Testis (tissue), 3 donors: ENCODE measurements around the gene FRAS1. TPM values are rescaled to one million over a fixed set of nuclear protein-coding genes. Genes with fewer than 3 reads are reported as not detected.
"Not testable (repeated sequence)": the region's sequence is repeated elsewhere in the genome, so short reads cannot be mapped to it uniquely, and the experiment has no call there.

ENCODE experiments used
- DNase-seq: peaks from one replicate; pipeline ENCODE4 v3.0.0-alpha.2; 2019
- H3K27ac ChIP-seq, 2 donors: fragments of 200-600 bp; sonication (generic); one replicate each; pipeline ENCODE4 v1.5.1; 2019
- H3K27me3 ChIP-seq: fragments of 200-600 bp; sonication (generic); one replicate; pipeline ENCODE4 v1.5.1; 2019
- H3K36me3 ChIP-seq: fragments of 200-600 bp; sonication (generic); one replicate; pipeline ENCODE4 v1.5.1; 2017; ENCODE audit warnings: low read depth; ENCODE audit errors: missing control alignments
- H3K4me1 ChIP-seq: fragments of 200-600 bp; sonication (generic); one replicate; pipeline ENCODE4 v1.5.1; 2019
- H3K4me3 ChIP-seq, 2 donors: fragments of 200-600 bp; sonication (generic); one replicate each; pipeline ENCODE4 v1.5.1; 2017 to 2019
- H3K9me3 ChIP-seq: fragments of 200-600 bp; sonication (generic); one replicate; pipeline ENCODE4 v1.5.1; 2017
- POLR2A ChIP-seq: fragments of 450-650 bp; IDR thresholded peaks from one replicate; pipeline ENCODE4 v1.6.1; 2017; ENCODE audit warnings: antibody characterized with exemption, mild to moderate bottlenecking, moderate library complexity
- WGBS, 2 donors: methylation state at CpG; one replicate each; pipeline ENCODE4 v1.1.5; 2018; 5-methylcytosine and 5-hydroxymethylcytosine counted together
- intact Hi-C: fragments of 100-400 bp; cut with DNase I; formaldehyde crosslinking; loops from one replicate; pipeline ENCODE4 v1.15.1; 2023; ENCODE audit warnings: low total_unique reads
- polyA plus RNA-seq: library from polyadenylated mRNA; stranded (reverse); fragments of 350-450 nt; fragmentation: Illumina TruSeq; extraction: RNeasy Lipid Tissue Mini Kit (QIAGEN cat#74804); gene quantifications from one replicate; pipeline ENCODE4 v1.2.3, GENCODE V29; 2014; ENCODE audit warnings: low read depth, low replicate concordance; ENCODE audit not compliant: insufficient read depth
- total RNA-seq, 2 donors: library from RNA; depleted of rRNA; stranded (reverse); fragments of >200 nt; gene quantifications; one replicate each; pipeline ENCODE4 v1.2.3, GENCODE V29; 2016
- TF ChIP-seq, protein P1 (sequence below), 3 experiments: fragments of 450-650 bp in 2 of 3; fragments of 200-600 bp in 1 of 3; sonication (generic) in 1 of 3; IDR thresholded peaks; one replicate each; pipeline ENCODE4 v1.5.1; 2016 to 2019; ENCODE audit warnings: antibody characterized with exemption in 3 of 3, mild to moderate bottlenecking in 2 of 3, moderate library complexity in 1 of 3

Gene FRAS1
- total and polyA plus RNA-seq, 3 donors from 2014 or later: 2.2 to 3.7 (median 3.5) TPM

DNA sequence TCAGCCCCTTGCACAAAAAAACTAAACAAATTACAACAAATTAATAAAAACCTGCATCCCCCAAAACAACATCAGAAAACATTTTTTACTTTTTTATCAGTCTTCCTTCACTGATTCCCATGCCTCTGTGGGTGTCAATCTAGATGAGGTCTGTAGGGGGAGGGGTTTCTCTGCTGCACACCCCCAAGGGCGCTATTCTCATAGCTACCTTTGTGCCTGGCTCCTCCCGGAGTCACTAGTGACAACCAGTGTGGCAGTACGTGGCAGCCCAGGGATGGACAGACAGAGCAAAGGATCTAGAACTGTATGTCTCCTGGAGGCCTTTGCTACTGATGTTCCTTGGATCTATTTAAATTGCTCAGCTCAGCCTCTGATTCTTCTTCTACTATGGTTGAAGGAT, 266.3 kb downstream of the FRAS1 start:
- H3K27ac ChIP-seq: no peak overlapping the region
- no peak overlapping the region for H3K4me3 ChIP-seq

DNA sequence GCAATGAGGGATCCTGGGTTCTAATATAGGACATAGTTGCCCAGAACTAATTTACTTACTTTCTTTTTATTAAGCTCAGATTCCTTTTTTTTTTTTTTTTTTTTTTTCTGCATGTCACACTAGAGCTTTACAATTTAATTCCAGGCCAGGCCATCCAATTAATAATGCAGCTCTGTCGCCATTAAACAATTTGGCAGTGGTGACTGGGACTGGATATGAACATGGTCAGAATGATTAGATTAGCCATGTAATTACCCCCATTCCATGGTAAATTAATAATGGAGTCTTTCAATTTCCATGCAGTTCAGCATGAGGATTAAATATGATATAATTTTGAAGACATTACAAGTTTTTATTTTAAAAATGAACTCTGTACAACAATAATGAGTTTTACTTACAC, 267.5 kb downstream of the FRAS1 start:
- 78 to 90% methylated on average over 1 of the region's 1 CpG for WGBS, 2 donors
- no peaks in the 10 kb centered on the region for H3K9me3 ChIP-seq
- H3K4me1 ChIP-seq: no peaks in the 10 kb centered on the region
- no peaks in the 10 kb centered on the region for H3K36me3 ChIP-seq
- no peaks in the 10 kb centered on the region for H3K27me3 ChIP-seq
- no peak for TF ChIP-seq POLR2A
- TF ChIP-seq, protein P1, sequence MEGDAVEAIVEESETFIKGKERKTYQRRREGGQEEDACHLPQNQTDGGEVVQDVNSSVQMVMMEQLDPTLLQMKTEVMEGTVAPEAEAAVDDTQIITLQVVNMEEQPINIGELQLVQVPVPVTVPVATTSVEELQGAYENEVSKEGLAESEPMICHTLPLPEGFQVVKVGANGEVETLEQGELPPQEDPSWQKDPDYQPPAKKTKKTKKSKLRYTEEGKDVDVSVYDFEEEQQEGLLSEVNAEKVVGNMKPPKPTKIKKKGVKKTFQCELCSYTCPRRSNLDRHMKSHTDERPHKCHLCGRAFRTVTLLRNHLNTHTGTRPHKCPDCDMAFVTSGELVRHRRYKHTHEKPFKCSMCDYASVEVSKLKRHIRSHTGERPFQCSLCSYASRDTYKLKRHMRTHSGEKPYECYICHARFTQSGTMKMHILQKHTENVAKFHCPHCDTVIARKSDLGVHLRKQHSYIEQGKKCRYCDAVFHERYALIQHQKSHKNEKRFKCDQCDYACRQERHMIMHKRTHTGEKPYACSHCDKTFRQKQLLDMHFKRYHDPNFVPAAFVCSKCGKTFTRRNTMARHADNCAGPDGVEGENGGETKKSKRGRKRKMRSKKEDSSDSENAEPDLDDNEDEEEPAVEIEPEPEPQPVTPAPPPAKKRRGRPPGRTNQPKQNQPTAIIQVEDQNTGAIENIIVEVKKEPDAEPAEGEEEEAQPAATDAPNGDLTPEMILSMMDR (IDR thresholded peaks at IDR 0.05): no peak
- intact Hi-C loops: no loop called here
- DNase-seq: no peak
- no peak overlapping the region for H3K4me3 ChIP-seq
- H3K27ac ChIP-seq: no peak overlapping the region

More for the DNA sequence above, 266.3 kb downstream of the FRAS1 start:
- Histone ChIP-seq H3K9me3 (no peaks in the 10 kb centered on the region), H3K27me3 (no peaks in the 10 kb centered on the region), H3K4me1 (no peaks in the 10 kb centered on the region), H3K36me3 (no peaks in the 10 kb centered on the region)
- DNase-seq: no peak
- intact Hi-C loops: no loop called here
- 85 to 87% methylated on average over 3 of the region's 3 CpGs for WGBS, 2 donors
- no peak for TF ChIP-seq POLR2A
- TF ChIP-seq, protein P1 (IDR thresholded peaks at IDR 0.05): no peak

DNA sequence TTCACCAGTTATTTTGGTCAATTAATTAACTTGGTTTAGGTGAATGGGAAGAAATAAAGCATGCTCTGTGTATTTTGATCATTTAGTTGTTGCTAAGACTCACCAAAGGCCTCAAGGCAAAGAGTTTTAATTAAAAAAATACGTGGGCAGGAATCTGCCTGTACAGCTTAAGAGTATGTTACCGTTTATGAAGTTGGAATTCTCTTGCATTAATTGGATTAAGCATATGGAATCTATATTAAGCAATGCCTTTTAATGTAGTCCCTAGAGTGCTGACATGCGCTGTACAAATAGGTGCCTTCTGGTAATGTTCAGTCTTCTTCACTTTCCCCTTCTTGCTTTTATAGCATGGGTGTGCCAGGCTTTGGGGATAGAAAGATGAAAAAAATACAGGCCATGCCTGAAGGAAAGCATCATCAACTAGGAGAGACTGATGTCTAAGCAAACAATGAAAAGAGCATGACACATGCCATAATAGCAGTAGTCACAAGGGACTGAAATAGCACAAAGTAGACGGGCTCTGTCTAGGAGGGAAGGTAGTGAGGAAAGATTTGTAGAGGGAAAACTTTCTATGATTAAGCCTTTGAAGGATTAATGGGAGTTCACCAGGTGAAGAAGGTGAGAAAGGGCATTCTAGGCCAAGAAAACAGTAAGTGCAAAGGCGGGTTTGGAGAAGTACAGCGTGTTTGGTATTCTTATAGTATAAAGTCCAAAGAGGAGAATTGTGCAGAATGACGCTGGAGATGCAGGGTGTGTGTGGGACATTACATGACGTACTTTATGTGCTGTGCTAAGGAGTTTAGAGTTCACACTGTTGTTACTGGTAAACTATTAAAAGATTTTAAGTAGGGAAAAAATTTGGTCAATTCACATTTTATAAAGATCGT, 268.4 kb downstream of the FRAS1 start:
- no peak for DNase-seq
- Histone ChIP-seq H3K9me3 (no peaks in the 10 kb centered on the region), H3K27ac (no peak overlapping the region), H3K4me3 (no peak overlapping the region), H3K4me1 (no peaks in the 10 kb centered on the region), H3K27me3 (no peaks in the 10 kb centered on the region), H3K36me3 (no peaks in the 10 kb centered on the region)
- intact Hi-C loops: no loop called here
- WGBS, 2 donors: 62 to 73% methylated on average over 9 of the region's 9 CpGs
- TF ChIP-seq POLR2A: no peak
- TF ChIP-seq, protein P1 (IDR thresholded peaks at IDR 0.05): no peak

DNA sequence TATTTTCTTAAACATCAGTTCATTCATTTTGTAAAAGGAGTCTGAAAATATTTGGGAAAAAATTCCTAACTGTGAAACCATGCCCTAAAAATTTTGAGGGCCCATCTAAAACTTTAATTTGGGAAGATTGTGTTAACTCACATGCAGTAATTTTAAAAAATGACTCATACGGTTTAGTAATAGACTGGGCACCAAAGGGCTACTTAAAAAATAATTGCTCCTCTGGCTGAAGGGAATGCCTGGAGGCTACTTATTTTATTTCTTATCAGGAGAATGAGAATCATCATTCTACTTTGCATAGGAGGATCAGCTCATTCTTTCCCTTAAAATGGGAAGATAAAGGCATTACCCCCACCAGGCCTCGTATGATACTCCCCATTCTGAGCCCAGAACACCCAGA, 271.5 kb downstream of the FRAS1 start:
- intact Hi-C loops, H3K4me3 ChIP-seq, H3K9me3 ChIP-seq, DNase-seq, H3K27me3 ChIP-seq, H3K36me3 ChIP-seq, H3K4me1 ChIP-seq, H3K27ac ChIP-seq: not testable (repeated sequence)
- WGBS, 2 donors: 85 to 88% methylated on average over 2 of the region's 2 CpGs

DNA sequence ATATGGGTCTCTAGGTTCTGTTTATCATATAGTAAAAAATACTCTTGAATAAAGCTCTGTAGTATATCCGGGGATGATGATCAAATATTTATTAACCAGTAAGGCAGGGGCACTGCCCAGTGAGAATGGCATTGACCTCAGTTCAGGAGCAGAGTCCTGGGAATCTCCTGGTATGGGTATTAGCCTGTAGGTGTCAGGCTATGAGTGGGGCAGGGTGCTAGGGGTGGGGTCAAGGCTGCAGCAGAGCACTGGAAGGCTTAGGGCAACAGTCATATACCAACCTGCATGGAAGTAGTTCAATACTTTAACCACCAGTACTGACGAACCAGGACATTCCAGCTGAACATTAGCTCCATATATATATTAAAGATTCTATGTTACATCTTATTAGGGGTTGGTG, 274.1 kb downstream of the FRAS1 start:
- TF ChIP-seq POLR2A: no peak
- TF ChIP-seq, protein P1 (IDR thresholded peaks at IDR 0.05): no peak
- Histone ChIP-seq H3K9me3 (no peaks in the 10 kb centered on the region), H3K4me1 (no peaks in the 10 kb centered on the region), H3K36me3 (no peaks in the 10 kb centered on the region), H3K27me3 (no peaks in the 10 kb centered on the region), H3K4me3 (no peak overlapping the region), H3K27ac (no peak overlapping the region)
- intact Hi-C loops: no loop called here
- no peak for DNase-seq
- 84 to 86% methylated on average over 2 of the region's 2 CpGs for WGBS, 2 donors
